ENCODE results near the gene CCDC69.
"Not testable (repeated sequence)": the region's sequence is repeated elsewhere in the genome, so short reads cannot be mapped to it uniquely, and the experiment has no call there.

Gene CCDC69, protein sequence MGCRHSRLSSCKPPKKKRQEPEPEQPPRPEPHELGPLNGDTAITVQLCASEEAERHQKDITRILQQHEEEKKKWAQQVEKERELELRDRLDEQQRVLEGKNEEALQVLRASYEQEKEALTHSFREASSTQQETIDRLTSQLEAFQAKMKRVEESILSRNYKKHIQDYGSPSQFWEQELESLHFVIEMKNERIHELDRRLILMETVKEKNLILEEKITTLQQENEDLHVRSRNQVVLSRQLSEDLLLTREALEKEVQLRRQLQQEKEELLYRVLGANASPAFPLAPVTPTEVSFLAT

DNA sequence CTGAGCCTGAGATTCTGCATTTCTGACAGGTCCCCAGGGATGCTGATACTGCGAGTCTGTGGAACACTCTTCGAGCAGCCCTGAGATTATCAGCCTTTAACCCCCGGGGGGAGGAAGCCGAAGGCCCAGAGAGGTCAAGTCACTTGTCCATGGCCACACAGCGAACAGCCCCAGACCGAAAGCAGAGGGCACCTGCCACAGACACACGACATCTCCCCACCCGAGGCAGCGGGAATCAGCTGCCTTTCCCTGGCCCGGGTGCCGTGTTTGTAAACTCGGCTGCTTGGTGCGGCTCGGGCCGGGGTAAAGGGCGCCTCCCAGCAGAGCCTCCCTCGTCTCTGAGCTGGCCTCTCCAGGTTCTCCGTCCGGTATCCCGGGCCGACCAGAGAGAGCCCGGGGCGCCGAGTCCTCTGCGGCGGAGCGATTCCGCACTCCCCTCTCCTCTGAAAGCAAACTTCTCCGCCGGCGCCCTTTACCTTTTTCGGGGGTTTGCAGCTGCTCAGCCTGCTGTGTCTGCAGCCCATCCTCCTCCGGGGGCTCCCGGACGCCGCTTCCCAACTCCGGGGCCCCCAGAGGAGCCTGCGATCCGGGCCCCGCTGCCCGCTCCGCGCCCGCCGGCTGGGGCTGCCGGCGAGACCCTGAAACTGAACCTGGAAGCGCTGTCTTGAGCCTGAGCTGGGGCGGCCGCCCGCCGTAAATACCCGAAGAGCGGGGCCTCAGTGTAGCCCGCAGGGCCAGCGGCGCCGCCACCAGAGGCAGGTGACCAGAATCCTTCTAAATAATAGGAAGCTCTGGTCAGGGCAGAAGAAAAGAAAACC lies at the start of gene CCDC69:
TSS of gene CCDC69 (minus strand) at position 646 of the 818 bp plus-strand sequence. CDS start at position 524, 122 bp downstream.
- DNase-seq (ENCODE audit: low read depth in 2 of 2) = peak in 1 of 2 donors; percentile 41

DNA sequence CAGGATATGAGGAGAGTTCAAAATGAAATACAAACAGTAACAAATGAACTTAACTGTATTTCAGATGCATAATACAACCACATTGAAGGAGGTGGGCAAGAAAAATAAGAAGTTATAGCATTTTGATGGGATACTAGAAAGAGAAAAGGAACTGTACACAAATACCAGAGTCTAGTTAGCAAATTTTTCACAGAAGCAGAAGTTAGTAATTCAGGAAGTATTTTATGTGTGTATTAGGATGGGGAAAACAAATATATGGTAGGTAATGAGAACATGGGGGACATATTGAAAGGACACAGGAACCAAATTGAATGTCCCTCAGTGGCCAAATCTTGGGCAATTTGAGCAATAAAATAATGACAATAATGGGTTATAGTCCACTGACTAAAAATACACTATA lies 47.4 kb upstream of the CCDC69 start:
- DNase-seq (ENCODE audit: low read depth in 2 of 2) = no peak

DNA sequence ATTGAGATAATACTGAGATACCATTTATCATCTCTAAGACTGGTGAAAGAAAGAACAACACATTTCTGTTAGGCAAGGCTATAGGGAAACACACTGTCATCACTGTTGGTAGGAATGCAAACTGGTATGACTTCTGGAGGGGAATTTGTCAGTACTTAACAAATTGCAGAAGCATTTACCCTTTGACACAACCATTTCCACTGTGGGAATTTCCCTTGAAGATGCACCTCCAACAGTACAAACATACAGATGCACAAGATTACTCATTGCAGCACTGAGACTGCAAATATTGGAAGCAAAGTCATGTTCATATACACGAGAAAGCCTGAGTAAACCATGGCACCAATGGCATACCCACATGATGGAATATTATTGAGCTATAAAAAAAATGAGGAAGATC lies 46.7 kb upstream of the CCDC69 start:
- no peak for DNase-seq (ENCODE audit: low read depth in 2 of 2)

DNA sequence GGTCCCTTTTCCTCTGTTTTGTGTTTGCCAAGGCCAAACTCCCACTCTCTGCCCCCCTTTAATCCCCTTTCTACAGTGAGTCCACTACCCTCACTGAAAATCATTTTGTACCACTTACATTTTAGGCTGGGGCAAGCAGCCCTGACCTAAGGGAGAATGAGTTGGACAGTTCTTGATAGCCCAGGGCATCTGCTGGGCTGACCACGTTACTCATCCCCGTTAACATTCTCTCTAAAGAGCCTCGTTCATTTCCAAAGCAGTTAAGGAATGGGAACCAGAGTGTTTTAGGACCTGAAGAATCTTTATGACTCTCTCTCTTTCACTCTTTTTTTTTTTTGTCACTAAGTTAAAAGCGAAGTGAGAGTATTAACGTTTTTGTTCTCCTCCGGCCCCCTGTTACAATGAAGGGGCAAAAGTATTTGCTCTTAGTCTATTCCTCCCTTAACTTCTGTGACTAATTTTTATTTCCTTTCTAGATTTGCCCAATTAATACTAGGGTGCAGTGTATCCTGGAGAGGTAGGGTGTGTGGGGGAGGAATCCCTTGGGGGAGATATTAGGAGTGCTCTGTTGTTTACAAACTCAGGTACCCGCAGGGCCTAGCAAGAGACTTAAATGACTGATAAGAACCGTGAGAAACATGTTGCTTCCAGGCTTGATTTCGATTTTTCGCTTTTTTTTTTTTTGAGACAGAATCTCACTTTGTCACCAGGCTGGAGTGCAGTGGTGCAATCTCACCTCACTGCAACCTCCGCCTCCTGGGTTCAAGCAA lies 43.8 kb upstream of the CCDC69 start:
- DNase-seq (ENCODE audit: low read depth in 2 of 2) = no peak

DNA sequence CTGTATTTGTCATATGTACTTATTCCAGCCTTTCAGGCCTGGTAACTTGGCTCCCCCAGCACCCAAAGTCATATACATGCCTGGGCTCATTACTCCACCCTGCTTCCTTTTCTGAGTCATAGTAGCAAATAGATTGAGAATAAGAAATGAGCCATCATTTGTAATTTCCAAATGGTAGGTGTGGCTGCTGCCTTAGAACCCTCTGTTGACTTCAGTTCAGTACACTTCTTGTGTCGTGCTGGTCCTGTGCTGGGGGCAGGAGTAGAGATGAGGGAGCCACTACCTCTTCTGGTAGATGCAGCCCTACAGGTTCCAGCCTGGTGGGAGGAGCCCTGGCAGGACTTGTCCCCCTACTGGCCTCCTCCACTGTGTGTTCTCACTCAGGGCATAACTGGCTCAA lies 40.2 kb upstream of the CCDC69 start:
- no peak for DNase-seq (ENCODE audit: low read depth in 2 of 2)

DNA sequence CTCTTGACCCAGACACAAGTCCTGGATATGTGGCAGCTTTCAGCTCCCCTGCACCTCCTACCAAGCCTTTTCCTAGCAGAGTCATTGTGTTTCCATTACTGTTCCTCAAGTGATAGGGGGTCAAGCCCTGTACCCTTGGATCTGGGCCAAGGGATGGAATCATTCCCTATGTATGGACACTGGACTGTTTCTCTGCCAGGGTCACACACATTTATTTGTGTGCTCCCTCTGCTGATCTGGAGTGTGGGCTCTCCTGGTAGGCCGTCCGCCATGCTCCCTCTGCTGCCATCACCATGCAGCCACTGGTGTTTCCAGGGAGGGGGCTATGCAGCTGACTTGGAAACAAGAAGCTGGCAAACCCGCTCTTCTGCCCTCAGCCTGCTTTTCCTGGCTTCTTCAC lies 38.6 kb upstream of the CCDC69 start:
- no peak for DNase-seq (ENCODE audit: low read depth in 2 of 2)

DNA sequence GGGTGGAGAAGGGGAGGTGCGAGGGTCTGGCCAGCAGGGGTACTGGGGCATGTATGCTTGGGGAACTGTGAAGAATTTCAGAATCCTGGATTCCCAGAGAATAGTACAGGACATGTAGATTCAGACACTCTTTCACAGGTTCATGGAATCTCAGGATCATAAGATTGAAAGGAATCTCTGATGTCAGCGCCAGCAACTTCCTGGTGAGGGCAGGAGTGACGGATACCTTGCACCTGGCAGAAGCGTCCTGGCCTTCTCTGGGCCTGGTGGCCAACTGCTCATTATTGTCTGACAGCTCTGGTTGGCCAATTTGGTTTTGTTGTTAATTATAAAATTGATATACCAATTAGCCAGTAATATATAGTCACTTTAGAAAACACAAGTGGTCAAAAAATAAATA lies 36.0 kb upstream of the CCDC69 start:
- DNase-seq (ENCODE audit: low read depth in 2 of 2) = no peak

DNA sequence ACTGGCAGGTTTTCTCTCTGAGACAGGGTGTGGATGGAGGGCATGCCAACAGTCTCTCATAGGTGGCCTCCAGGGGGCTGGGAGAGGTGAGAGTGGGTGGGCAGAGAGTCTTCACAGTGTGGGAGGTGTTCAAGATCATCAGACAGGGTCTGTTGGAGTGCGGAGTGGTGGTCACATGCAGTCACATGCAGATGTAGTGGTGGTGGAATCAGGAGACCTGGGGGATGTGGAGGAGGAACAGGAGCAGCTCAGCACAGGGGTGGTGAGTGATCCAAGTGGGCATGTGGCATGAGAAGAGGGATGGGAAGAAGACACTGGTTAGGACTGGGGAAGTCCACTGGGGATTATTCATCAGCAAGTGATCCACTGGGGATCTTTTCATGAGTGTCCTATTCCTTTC lies 34.9 kb upstream of the CCDC69 start:
- no peak for DNase-seq (ENCODE audit: low read depth in 2 of 2)

DNA sequence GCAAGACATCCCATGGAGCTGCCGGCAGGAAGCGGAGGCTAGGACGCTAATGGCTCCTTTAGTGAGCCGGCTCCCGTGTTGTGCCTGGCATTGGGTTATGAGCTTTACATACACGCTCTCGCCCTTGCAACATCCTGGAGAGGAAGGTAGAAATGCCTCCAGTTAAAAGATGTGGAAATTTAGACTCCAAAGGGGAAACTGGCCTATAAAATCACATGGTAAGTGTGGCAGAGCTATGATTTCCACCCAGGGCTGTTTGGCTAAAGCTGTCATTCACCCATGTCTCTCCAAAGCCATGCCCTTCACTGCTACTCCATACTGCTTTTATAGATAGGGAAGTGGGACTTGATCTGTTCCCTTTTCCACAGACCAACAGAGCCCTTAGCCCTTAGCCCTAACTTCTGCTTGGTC lies 34.3 kb upstream of the CCDC69 start:
- no peak for DNase-seq (ENCODE audit: low read depth in 2 of 2)

DNA sequence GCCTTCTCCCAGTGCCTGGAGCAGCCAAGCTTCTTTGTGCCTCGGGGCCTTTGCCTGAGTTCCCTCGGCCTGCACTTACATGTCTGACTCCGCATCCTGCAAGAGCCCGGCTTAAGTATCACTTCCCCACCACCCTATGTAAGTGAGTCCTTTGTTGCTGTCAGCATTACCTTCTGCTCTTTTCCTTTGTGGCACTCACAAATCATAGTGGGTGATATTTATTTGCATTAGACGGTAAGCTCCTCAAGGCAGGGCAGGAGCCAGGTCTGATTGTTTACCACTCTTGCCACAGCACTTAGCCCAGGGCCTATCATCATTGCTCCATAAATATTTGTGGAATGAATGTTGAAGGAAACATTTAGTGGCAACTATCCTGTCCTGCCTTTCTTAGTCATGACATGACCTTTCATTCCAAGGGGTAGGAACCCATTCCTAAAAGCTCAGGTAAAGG lies 33.9 kb upstream of the CCDC69 start:
- DNase-seq (ENCODE audit: low read depth in 2 of 2) = no peak

DNA sequence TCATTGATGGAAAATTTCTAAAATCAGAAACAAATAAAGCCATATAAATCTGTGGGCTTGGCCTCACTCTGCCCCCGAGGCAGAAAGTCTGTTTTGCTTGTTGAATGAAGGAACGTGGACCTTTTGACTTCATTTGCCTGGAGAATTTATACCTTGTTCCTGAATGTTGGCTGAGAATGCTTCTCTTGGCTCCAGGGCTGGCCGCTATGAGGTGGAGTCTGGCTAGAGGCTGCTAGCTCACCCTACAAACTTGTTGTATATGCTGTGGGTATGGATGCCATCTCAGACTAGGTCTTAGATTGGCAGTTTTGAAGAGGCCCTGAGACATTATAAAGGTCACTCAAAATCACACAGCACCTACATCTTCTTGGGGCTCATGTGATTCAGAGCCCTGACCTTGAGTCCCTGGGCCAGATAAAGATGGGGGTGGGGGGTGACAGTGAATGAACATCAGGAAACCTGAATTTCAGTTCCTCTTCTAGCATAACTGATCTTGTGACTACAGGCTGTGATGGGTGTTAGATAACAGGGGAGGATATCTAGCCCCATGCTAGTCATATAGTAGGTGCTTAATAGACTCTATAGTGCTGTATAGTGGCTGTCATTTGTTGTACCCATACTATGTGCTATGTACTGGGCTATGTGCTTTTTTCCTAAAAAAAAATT lies 31.9 kb upstream of the CCDC69 start:
- no peak for DNase-seq (ENCODE audit: low read depth in 2 of 2)

DNA sequence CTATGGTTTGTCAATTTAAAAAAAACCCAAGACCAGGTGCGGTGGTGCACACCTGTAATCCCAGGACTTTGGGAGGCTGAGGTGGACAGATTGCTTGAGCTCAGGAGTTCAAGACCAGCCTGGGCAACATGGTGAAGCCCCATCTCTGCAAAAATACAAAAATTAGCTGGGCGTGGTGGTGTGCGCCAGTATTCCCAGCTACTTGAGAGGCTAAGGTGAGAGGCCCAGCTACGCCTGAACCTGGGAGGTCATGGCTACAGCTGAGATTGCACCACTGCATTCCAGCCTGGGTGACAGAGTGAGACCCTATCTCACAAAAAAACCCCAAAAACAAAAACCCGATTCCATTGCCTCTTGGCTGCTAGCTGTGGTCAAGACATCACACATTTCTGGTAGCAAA lies 31.1 kb upstream of the CCDC69 start:
- not testable (repeated sequence) for DNase-seq (ENCODE audit: low read depth in 2 of 2)

DNA sequence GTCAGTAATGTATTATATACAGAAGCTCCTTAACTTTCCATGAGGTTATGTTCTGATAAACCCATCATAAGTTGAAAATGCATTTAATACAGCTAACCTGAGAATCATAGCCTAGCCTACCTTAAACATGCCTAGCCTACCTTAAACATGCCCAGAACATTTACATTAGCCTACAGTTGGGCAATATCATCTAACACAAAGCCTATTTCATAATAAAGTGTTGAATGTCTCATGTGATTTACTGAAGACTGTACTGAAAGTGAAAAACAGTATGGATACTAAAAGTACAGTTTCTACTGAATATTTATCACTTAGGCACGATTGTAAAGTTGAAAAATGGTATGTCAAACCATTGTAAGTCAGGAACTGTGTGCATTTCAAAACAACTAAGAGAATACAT lies 30.7 kb upstream of the CCDC69 start:
- no peak for DNase-seq (ENCODE audit: low read depth in 2 of 2)

DNA sequence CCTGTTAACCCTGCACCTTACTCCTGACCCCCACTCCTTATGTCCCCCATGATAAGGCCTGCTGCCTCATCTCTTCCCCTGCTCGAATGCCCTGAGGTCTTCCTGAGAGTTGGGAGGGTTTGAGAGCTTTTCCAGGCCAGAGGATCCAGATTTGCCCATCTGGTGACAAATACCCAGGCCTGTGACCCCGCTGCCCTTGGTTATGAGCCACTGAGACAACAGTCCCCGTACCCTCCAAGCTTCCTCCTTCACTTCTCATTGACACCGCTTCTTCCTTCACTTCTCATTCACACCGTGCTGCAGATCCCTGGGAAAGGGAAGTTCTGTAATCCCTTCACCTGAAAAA lies 29.7 kb upstream of the CCDC69 start:
- DNase-seq (ENCODE audit: low read depth in 2 of 2) = no peak

DNA sequence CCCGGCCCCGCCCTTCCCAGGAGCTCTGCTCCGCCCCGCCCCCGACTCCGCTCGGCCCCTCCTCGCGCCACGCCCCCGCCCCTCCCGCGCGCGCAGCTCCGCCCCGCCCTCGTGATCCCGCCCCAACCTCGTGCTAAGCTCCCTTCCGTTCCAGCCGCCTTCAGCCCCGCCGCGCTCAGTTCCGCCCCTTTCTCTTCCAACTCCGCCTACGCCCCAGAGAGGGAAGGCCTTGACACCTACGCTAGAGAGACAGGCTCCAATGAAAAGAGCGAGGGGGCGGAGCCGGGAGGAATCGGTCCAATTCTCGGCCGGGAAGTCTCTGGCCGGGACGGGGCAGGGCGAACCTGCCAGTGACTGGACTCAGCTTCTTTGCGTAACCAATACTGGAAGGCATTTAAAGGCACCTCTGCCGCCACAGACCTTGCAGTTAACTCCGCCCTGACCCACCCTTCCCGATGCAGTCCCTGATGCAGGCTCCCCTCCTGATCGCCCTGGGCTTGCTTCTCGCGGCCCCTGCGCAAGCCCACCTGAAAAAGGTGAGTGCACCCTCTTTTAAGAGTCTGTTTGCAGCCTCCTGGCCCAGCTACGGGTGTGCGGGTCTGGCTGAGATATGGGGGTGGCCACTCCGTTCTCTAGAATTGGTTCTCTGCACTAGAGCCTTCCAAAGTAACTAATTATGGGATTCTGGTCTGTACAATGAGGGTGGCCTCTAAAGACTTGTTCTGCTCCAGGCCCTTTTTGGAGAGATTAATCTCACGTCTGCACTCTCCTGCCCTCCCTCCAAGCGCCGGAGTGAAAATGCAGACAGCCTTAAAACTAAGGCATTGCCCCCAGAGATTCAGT lies 29.1 kb upstream of the CCDC69 start, which contains the start of gene GM2A:
TSS of gene GM2A (plus strand) at position 424 of the 843 bp plus-strand sequence. CDS start at position 456, 32 bp downstream.
- peak; percentile 98 to 99 for DNase-seq (ENCODE audit: low read depth in 2 of 2)

DNA sequence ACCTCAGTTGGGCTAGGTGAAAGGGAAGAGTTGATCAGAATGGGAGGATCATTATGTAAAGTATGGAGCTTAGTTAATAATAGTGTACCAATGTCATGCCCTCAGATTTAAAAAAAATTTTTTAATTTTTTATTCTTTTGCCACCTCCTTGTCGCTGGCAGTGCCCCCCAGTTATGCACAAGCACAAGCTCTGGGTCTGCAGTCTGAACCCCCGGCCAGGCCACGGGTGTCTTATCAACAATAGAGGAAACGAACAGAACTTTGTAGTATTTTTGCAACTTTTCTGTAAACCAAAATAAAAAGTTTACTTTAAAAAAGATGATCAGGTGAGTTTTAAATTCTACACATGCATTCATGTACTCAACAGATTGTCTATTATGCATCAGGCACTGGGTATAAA lies 27.7 kb upstream of the CCDC69 start:
- DNase-seq (ENCODE audit: low read depth in 2 of 2) = no peak

DNA sequence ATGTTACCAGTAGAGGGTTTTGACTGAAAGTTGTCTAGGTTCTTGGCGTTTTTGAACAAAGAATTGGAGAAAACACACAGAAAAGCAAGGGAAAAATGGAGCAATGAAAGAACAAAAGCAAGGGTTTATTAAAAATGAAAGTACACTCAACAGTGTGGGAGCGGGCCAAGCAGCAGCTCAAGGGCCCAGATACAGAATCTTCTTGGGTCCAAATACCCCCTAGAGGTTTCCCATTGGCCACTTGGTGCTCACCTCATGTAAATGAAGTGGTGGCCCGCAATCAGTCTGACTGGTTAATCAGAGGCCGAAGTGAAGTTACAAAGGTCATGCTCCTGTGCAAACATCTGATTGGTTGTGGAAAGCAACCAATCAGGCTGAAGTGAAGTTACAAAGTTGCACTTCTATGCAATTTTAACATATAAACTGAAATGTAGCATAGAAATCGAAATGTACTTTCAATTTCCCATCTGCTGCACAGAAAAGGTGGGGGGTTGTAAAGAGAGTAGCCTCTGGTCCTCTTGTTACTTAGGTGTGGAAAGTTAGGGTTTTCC lies 27.2 kb upstream of the CCDC69 start:
- DNase-seq (ENCODE audit: low read depth in 2 of 2) = no peak

DNA sequence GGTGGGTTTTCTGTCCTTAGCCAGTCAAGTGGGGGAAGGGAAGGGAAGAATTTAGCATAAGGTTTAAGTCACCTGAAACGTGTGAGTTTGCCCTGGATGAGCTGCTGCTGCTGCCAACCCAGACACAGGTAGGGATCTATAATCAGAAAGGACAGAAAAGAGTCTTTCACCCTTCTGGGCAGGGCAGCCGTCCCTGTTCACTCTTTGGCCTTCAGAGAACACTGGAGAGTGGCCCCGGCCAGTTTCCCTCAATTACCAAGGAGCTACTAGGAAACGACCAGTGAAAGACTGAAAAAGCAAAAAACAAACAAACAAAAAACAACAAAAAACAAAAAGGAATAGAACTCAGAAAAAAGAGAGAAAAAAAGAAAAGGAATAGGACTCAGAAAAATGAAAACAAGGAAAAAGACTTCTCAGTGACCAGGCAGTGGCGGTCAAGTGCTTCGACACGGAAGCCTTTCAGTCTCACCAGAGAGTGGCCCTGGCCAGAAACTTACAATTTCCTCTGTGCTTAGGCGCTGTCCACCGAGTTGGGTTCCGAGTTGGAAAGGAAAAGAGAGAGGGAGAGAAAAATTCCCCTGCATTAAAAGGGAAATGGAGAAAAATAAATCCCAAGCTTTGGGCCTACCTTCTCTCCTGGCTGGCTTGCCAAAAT lies 26.6 kb upstream of the CCDC69 start:
- DNase-seq (ENCODE audit: low read depth in 2 of 2) = no peak

DNA sequence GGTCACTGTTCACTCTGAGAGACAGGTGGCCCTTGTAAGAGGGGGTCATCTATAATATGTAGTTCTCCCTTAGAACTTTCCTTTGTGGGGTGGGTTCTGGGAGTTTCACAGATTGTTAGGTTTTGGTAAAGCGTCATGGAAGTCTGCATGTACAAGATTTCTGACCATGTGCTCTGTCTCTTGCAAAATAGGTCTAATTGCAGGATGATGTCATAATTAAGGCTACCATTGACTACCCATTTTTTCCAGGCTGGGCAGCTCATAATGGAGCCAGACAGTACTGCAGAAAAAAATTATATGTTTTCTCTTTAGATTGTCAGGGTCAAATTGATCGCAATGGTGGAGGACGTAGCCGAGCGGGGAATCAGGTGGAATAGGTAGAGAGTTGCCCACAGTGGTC lies 25.4 kb upstream of the CCDC69 start:
- DNase-seq (ENCODE audit: low read depth in 2 of 2) = no peak

DNA sequence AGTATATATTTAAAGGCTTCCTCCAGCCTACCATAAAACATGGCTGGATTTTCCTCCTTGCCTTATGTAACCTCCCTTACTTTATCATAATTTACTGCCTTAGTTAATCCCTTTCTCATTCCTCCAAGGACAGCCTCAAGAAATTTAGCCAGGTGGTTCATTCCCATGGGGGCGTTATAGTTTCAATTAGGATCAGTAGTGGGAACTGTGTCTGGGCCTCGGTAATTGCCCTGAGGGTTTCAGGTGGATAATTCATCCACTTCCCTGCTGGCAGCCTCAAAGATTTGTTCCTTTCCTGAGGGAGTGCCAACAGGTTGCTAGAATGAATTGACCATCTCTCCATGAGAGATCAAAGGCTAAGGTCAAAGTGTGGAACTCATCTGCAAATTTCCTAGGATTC lies 24.8 kb upstream of the CCDC69 start:
- no peak for DNase-seq (ENCODE audit: low read depth in 2 of 2)

Measured in activated CD4-positive, alpha-beta T cell treated with anti-CD3 and anti-CD28 coated beads for 24 hours (primary cell).